EL (cell line): Measurements from ENCODE around the gene FHL3.

Experiments
- DNase-seq: peaks from one replicate; pipeline ENCODE4 v3.0.0-alpha.2; 2016

Gene FHL3, protein sequence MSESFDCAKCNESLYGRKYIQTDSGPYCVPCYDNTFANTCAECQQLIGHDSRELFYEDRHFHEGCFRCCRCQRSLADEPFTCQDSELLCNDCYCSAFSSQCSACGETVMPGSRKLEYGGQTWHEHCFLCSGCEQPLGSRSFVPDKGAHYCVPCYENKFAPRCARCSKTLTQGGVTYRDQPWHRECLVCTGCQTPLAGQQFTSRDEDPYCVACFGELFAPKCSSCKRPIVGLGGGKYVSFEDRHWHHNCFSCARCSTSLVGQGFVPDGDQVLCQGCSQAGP

GRCh38 chr1:38005195-38006007, at the start of gene FHL3:
Gene FHL3, minus strand, starts transcription at chr1:38005514. Its CDS starts 6,102 bp downstream, at chr1:37999412.
- peak; percentile 63 for DNase-seq

- no peak for DNase-seq
These were observed 48.2 kb upstream of the FHL3 start for GRCh38 chr1:38053416-38054091.

GRCh38 chr1:38052750-38053415, 47.6 kb upstream of the FHL3 start:
- DNase-seq = no peak

GRCh38 chr1:38051079-38051543, 45.8 kb upstream of the FHL3 start:
- no peak for DNase-seq

DNA sequence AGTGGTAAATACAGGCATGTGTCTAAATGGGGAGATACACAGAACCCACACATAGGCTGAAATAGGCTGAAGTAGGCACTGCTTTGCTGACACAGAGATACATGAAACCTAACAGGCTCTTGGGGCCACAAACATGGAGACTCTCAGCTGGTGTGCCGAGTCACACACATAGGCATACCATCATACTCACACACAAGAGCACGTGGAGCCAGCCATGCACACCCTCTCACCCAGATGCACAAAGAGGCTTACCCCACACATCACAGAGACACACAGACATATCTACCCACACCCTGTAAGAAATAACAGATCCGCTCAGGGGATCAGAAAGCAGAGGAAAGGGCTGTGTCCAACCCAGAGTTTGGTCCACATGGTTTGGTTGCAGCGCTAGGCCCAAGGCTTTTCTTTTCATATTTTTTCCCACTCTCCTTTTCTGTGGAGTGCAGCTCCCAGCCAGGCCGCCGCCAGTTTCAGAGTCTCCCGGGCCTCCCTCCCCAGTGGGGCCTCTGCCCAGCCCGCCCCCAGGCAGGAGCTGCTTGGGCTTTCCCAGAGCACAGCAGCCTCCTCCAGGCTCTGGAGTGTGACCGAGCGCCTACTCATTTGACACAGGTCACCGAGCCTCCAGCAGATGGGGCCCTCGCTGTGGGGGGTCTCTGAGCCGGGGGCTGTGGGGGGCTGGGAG, 45.2 kb upstream of the FHL3 start:
- no peak for DNase-seq

DNA sequence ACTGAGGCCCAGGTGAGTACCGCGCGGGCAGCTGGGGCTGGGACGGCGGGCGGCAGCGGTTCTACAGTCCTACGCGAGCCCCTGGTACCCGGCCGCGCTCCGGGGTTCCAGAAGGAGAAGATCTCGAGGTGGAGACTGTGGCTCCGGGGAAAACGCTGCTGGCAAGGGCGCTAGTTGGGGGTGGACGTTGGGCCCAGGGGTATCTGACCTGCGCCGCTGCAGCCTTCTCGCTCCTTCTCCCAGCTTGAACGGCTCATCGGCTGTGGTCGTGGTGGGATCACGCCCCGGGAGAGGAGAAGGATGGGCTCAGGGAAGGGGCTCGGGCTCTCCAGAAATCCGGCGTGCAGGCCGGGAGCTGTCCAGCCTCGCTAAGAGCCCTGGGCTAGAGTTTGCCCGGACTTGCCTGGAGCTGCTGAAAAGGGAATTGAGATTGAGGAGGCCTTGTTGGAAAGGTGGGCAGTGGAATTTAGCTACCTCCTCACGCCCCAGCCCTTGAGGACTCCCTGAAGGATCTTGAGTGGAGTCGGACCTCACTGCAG, 42.4 kb upstream of the FHL3 start:
- peak; percentile 33 for DNase-seq

DNA sequence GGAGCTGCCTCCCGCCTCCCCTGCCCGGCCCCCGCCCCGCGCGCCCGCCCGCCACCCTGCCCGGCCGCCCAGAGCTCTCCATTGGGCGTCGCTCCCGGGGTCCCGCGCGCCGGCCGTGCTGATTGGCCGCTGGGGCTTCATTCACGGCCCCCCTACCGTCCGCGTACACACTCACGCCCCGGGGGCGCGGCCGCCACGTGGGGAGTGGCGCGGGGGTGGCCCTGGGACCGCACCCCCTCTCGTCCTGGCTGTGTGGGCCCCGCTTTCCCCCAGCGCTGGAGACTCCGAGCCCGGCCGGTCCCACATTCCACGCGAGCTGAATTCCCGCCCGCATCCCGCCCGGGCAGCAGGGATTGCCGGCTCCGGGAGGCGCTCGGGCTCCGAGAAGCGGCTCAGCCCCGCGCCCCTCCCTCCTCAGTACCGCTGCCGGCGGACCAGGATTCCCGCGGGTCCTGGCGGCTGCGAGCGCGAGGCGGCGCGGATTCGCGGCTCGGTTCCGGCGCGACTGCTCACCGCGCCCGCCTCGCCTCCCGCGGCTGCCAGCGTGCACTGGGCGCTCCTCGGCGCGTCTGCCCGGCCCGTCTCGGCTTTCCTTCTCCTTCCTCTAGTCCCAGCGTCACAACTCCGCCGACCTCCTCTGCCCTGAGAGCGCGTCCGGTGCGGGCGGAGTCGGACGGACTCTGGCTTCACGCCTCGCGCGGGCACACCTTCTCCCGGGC, 41.7 kb upstream of the FHL3 start:
- DNase-seq = peak; percentile 85

DNA sequence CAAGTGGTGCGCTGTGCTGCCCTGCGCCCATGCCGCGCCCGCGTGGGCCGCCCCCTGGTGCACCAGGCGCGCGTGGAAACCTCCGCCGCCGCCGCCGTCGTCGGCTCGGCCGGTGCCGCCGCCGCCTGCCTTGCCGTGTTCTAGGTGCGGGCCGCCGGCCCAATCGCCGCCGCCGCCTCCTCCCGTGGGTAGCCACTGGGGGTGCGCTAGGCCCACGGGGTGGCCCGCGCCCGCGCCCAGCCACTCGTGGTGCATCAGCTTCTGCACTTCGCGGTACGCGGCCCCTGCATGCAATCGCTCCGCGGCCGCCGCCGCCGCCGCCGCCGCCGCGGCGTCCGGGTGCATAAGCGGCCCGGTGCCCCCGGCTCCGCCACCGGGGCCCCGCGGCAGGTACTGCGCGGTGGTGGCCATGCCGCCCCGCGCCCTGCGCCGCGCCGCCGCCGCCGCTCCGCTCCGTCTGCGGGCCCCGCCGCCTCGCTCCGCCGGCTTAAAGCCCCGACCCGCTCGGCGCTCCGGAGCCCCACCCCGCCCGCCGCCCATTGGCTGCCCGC, 41.1 kb upstream of the FHL3 start, which contains the start of gene POU3F1:
Gene POU3F1 (minus strand): TSS at position 461 of the 551 bp plus-strand sequence. CDS start 50 bp downstream, at position 411.
- no peak for DNase-seq

DNA sequence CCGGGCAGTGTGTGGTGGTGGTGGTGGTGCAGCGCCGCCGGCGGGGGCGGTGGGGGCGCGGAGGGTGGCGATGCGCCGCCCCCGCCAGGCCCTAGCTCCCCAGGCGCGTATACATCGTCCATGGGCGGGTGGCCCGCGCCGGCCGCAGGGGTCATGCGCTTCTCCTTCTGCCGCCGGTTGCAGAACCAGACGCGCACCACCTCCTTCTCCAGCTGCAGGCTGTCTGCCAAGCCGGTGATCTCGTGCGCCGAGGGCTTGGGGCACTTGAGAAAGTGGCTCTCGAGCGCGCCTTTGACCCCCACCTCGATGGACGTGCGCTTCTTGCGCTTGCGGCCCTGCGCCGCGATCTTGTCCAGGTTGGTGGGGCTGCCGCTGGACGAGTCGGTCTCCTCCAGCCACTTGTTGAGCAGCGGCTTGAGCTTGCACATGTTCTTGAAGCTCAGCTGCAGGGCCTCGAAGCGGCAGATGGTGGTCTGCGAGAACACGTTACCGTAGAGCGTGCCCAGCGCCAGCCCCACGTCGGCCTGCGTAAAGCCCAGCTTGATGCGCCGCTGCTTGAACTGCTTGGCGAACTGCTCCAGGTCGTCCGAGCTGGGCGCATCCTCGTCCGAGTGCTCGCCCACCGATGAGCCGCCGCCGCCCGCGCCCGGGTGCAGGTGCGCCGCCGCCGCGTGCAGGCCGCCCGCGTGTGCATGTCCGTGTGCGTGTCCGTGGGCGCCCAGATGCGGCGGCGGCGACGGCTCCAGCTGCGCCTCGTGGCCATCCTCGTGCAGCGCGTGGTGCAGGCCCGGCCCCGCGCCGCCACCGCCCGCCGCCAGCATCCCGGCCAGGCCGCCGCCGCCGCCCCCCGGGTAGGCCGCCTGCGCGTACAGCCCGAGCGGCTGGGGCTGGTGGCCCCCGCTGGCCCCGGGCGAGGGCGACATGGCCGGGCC, 40.4 kb upstream of the FHL3 start:
- DNase-seq = no peak

DNA sequence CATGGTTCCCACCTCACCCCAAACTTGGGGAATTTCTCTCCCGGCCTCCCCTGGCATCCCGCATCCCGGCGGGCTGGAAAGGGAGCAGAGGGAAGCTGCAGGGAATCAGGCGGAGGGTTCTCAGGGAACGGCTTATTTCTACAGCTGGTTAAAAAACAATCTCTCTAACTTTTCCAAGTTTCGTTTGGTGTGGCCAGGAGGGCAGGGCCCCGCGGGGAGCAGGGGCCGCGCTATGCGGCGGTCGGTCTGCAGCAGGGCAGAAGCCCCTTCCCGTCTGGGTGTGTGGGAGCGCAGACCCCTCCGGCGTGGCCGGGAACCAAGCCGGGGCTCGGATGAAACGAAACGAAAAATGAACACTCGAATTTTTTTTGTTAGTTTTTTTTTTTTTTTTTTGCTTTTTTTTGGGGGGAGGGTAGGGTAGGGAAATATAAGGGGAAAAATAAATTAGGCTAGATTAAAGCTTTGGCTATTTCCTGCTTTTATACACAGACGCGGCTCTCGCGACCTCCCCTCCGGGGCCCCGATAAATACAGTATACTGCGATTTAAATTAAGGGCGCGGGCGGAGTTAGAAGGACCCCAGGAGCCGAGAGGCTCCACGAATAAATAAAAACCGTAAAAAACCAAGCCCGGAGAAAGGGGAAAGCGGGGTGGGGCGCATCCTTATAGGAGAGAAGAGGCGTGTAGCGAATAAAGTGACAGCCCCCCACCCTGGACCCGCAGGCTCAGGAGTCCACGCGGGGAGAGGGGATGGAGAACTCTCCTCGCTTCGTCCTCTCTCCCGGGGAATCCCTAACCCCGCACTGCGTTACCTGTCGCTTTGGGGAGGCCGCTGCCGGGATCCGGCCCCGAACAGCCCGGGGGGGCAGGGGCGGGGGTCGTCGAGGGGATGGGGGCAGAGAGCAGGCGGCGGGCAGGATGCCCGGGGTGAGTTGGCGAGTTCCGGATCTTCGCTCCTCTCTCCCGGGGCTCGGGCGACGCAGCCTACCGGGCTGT, 39.2 kb upstream of the FHL3 start:
- no peak for DNase-seq

- no peak for DNase-seq
These were observed 37.9 kb upstream of the FHL3 start for GRCh38 chr1:38043036-38043747.

DNA sequence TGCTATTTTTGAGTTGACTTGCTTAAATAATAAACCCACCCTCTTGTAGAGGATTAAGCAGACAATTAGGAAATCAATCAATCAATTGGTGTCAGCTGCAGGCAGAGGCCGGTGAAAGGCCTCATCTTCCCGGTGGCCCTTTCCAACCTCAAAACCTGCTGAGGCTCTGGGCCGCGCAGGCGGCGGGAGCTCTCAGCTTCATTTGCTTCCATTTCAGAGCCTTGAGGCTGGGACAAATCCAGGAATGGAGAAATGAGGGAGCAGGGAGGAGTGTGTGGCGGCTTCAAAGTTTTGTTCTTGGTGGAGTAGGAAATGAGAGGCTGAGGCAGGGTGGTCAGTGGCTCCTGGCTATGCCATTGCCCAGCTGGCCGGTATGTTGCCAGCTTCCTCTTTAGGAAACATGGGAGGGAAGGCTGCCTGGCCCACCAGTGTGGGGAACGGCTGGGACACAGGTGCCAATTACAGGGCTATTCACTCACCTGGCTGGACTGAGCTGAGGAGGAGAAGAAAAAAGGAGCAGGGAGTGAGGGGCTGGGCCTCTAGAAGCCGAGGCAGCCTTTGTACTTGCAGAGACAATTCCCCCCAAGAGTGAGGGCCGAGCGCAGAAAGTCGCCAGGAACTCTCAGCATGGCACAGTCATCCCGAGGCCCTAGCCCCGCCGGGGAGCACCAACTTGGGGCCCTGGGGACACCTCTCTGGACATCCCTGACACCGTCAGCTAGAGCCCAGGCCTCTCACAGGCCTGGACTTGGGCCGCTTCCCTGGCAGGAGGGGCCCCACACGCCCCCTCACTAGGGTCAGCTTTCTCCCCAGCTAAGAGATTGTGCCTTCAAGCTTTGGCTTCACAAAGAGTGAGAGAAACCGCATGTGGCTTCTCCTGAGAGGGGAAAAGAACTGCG, 36.9 kb upstream of the FHL3 start:
- no peak for DNase-seq

- DNase-seq = no peak
These were observed 34.2 kb upstream of the FHL3 start for GRCh38 chr1:38039331-38040088.

GRCh38 chr1:38038861-38039260, 33.5 kb upstream of the FHL3 start:
- DNase-seq = peak; percentile 73

DNA sequence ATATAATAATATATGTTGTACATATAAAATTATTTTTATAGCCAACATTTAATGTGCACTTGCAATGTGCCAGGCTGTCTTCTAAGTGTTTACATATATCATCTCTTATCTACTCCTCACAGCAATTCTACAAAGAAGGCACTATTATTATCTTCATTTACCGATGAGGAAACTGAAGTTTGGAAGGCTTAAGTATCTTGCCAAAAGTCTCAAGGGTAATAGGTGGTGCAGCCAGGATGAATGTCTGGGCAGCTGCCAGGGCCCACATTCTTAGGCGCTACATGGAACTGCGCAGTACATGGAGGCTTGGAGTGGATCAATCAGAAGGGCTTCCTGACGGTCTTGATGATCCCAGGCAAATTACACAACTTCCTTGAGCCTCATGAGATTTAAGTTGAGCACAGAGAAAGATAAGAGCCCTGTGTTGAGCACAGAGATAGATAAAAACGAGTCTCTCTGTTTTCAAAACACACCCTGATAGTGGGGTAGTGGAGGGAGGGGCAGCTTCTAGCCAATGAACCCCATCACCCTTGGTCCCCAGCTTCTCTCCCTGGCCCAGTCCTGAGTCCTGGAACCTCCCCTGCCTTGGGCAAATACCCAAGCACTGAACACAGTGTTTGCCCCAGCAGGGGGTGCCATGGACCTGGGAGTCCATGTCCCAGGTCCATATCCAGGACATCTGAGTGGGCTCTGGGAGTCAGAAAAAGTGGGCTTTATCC, 32.1 kb upstream of the FHL3 start:
- DNase-seq = peak; percentile 32
